ENCODE measurements around the gene AKIRIN2. TPM values are rescaled to one million over a fixed set of nuclear protein-coding genes. Genes with fewer than 3 reads are reported as not detected.
"Not testable (repeated sequence)": the region's sequence is repeated elsewhere in the genome, so short reads cannot be mapped to it uniquely, and the experiment has no call there.

AKIRIN2 gene
- total and polyA plus RNA-seq, 4 donors: 11.0 to 18.8 (median 14.4) TPM

- Histone ChIP-seq H3K27me3 (ENCODE audit: control insufficient read depth in 4 of 4, insufficient read depth in 4 of 4, low read length in 3 of 4) (no peaks in the 10 kb centered on the region), H3K27ac (ENCODE audit: low read depth in 1 of 2, low read length in 2 of 2) (peak overlapping the region in 1 of 2 donors; percentile 19), H3K36me3 (ENCODE audit: control insufficient read depth in 4 of 4, insufficient read depth in 3 of 4, low read depth in 1 of 4, low read length in 3 of 4) (peaks cover 0 to 3% (median 0%) of the 10 kb centered on the region in 4 donors), H3K4me3 (ENCODE audit: low read depth in 1 of 3, low read length in 3 of 3) (no peak overlapping the region), H3K9ac (ENCODE audit: low read depth in 1 of 2, low read length in 2 of 2) (no peak overlapping the region), H3K4me1 (ENCODE audit: control insufficient read depth in 4 of 4, insufficient read depth in 4 of 4, low read length in 3 of 4) (peaks cover 8 to 34% (median 18%) of the 10 kb centered on the region in 4 donors), H3K9me3 (ENCODE audit: control insufficient read depth in 4 of 4, low read length in 3 of 4) (no peaks in the 10 kb centered on the region)
- WGBS: 75% methylated on average over 3 of the region's 3 CpGs
- TF ChIP-seq YY1 (IDR thresholded peaks at IDR 0.05) (no peak), SP1 (IDR thresholded peaks at IDR 0.05) (no peak), FOXA1 (IDR thresholded peaks at IDR 0.05) (no peak), FOXA2 (IDR thresholded peaks at IDR 0.05) (no peak), GABPA (IDR thresholded peaks at IDR 0.05 in 1 of 2, conservative IDR thresholded peaks at IDR 0.05 in 1 of 2) (no peak), CTCF (IDR thresholded peaks at IDR 0.05; ENCODE audit: low read depth, low read length, missing input control) (no peak), HNF4A (conservative IDR thresholded peaks at IDR 0.05) (no peak)
- DNase-seq (ENCODE audit: low spot score): no peak
These were observed 14.7 kb downstream of the AKIRIN2 start for GRCh38 chr6:87687296-87687695.

GRCh38 chr6:87686636-87687205 is 15.3 kb downstream of the AKIRIN2 start:
- DNase-seq (ENCODE audit: low spot score); H3K4me3 ChIP-seq (ENCODE audit: low read depth in 1 of 3, low read length in 3 of 3); H3K27me3 ChIP-seq (ENCODE audit: control insufficient read depth in 4 of 4, insufficient read depth in 4 of 4, low read length in 3 of 4); H3K9me3 ChIP-seq (ENCODE audit: control insufficient read depth in 4 of 4, low read length in 3 of 4); H3K9ac ChIP-seq (ENCODE audit: low read depth in 1 of 2, low read length in 2 of 2); H3K36me3 ChIP-seq (ENCODE audit: control insufficient read depth in 4 of 4, insufficient read depth in 3 of 4, low read depth in 1 of 4, low read length in 3 of 4): not testable (repeated sequence)
- Histone ChIP-seq H3K27ac (ENCODE audit: low read depth in 1 of 2, low read length in 2 of 2) (peak overlapping the region; percentile 8 to 19), H3K4me1 (ENCODE audit: control insufficient read depth in 4 of 4, insufficient read depth in 4 of 4, low read length in 3 of 4) (peaks cover 8 to 35% (median 18%) of the 10 kb centered on the region in 4 donors)
- 51% methylated on average over 11 of the region's 11 CpGs for WGBS
- TF ChIP-seq HNF4A (conservative IDR thresholded peaks at IDR 0.05) (peak in 1 of 2 donors; percentile 14), RXRA (IDR thresholded peaks at IDR 0.05) (peak in 1 of 2 donors; percentile 30)

- peaks cover 12 to 36% (median 17%) of the 10 kb centered on the region in 4 donors for H3K4me1 ChIP-seq (ENCODE audit: control insufficient read depth in 4 of 4, insufficient read depth in 4 of 4, low read length in 3 of 4)
These were observed 17.0 kb downstream of the AKIRIN2 start for GRCh38 chr6:87684895-87685654.

More at GRCh38 chr6:87684895-87685654, 17.0 kb downstream of the AKIRIN2 start:
- H3K9ac ChIP-seq (ENCODE audit: low read depth in 1 of 2, low read length in 2 of 2): no peak overlapping the region
- H3K4me3 ChIP-seq (ENCODE audit: low read depth in 1 of 3, low read length in 3 of 3): no peak overlapping the region
- H3K9me3 ChIP-seq (ENCODE audit: control insufficient read depth in 4 of 4, low read length in 3 of 4): no peaks in the 10 kb centered on the region
- TF ChIP-seq RXRA (IDR thresholded peaks at IDR 0.05) (peak; percentile 52 to 55), SP1 (IDR thresholded peaks at IDR 0.05) (no peak), MAX (IDR thresholded peaks at IDR 0.05) (peak; percentile 11)
- DNase-seq (ENCODE audit: low spot score): no peak
- WGBS: 48% methylated on average over 1 of the region's 1 CpG
- H3K36me3 ChIP-seq (ENCODE audit: control insufficient read depth in 4 of 4, insufficient read depth in 3 of 4, low read depth in 1 of 4, low read length in 3 of 4): peaks cover 0 to 7% (median 3%) of the 10 kb centered on the region in 4 donors
- H3K27ac ChIP-seq (ENCODE audit: low read depth in 1 of 2, low read length in 2 of 2): peak overlapping the region; percentile 13 to 32
- H3K27me3 ChIP-seq (ENCODE audit: control insufficient read depth in 4 of 4, insufficient read depth in 4 of 4, low read length in 3 of 4): no peaks in the 10 kb centered on the region
